Measurements from ENCODE around the gene C3orf33. TPM values are rescaled to one million over a fixed set of nuclear protein-coding genes. Genes with fewer than 3 reads are reported as not detected.
A peak's percentile ranks its signal among the peaks of the same experiment; 100 is the strongest.
"Not testable (repeated sequence)": the region's sequence is repeated elsewhere in the genome, so short reads cannot be mapped to it uniquely, and the experiment has no call there.

The C3orf33 gene
- 1 to 10 TPM; 2.3 to 4.2 (median 3.1) TPM for total RNA-seq

- Histone ChIP-seq H3K27ac (peak within 1 kb of the TSS; percentile 56 to 90 (median 86)), H3K4me3 (peak within 1 kb of the TSS; percentile 65 to 88), H3K36me3 (peaks cover 0 to 9% of the 10 kb centered on the region in 2 donors), H3K27me3 (no peaks in the 10 kb centered on the region), H3K9me3 (no peaks in the 10 kb centered on the region), H3K4me1 (peaks cover 0 to 16% (median 0%) of the 10 kb centered on the region in 3 donors)
- WGBS, 2 donors (ENCODE audit: low coverage in 1 of 2) = 0 to 1% methylated on average over 8 to 12 of the region's 61 CpGs
- no peak for TF ChIP-seq POLR2AphosphoS5 (IDR thresholded peaks at IDR 0.05)
- TF ChIP-seq EP300 (IDR thresholded peaks at IDR 0.05) = no peak
- peak; percentile 10 to 13 for TF ChIP-seq POLR2A (IDR thresholded peaks at IDR 0.05)
- TF ChIP-seq CTCF (IDR thresholded peaks at IDR 0.05) = peak; percentile 71 to 93 (median 80)
- peak; percentile 95 for ATAC-seq
These were observed at the start of gene C3orf33 for GRCh38 chr3:155805802-155806618. TSS of gene C3orf33 (minus strand) at chr3:155806278. CDS start at chr3:155806252, 26 bp downstream.

GRCh38 chr3:155854141-155854940 lies 48.3 kb upstream of the C3orf33 start, which contains the start of gene SLC33A1:
TSS of gene SLC33A1 (minus strand) at chr3:155854427. CDS start at chr3:155853997, 430 bp downstream.
- ATAC-seq = peak; percentile 97
- Histone ChIP-seq H3K4me3 (peak within 1 kb of the TSS; percentile 90 to 95), H3K9me3 (no peaks in the 10 kb centered on the region), H3K4me1 (peaks cover 9 to 52% (median 24%) of the 10 kb centered on the region in 3 donors), H3K36me3 (peaks cover 0 to 11% of the 10 kb centered on the region in 2 donors), H3K27ac (peak within 1 kb of the TSS; percentile 91 to 95 (median 93)), H3K27me3 (no peaks in the 10 kb centered on the region)
- TF ChIP-seq EP300 (IDR thresholded peaks at IDR 0.05) (no peak), POLR2A (IDR thresholded peaks at IDR 0.05) (peak; percentile 50 to 56), CTCF (IDR thresholded peaks at IDR 0.05) (no peak), POLR2AphosphoS5 (IDR thresholded peaks at IDR 0.05) (peak; percentile 84)
- 0 to 10% methylated on average over 3 of the region's 50 CpGs for WGBS, 2 donors (ENCODE audit: low coverage in 1 of 2)

GRCh38 chr3:155853214-155854140 lies 47.4 kb upstream of the C3orf33 start:
- Histone ChIP-seq H3K27ac (peak overlapping the region; percentile 89 to 95 (median 92)), H3K9me3 (no peaks in the 10 kb centered on the region), H3K4me3 (peak overlapping the region; percentile 90 to 95), H3K36me3 (peaks cover 0 to 18% of the 10 kb centered on the region in 2 donors), H3K4me1 (peaks cover 9 to 60% (median 24%) of the 10 kb centered on the region in 3 donors), H3K27me3 (no peaks in the 10 kb centered on the region)
- ATAC-seq = no peak
- TF ChIP-seq CTCF (IDR thresholded peaks at IDR 0.05) (peak in 2 of 4 experiments; percentile 27 to 34), POLR2AphosphoS5 (IDR thresholded peaks at IDR 0.05) (no peak), POLR2A (IDR thresholded peaks at IDR 0.05) (no peak)
- WGBS, 2 donors (ENCODE audit: low coverage in 1 of 2) = 0% methylated on average over 24 to 27 of the region's 45 CpGs

- H3K4me1 ChIP-seq = peaks cover 9 to 72% (median 24%) of the 10 kb centered on the region in 3 donors
- no peak overlapping the region for H3K27ac ChIP-seq
- TF ChIP-seq CTCF (IDR thresholded peaks at IDR 0.05) (no peak), POLR2AphosphoS5 (IDR thresholded peaks at IDR 0.05) (no peak), POLR2A (IDR thresholded peaks at IDR 0.05) (no peak), EP300 (IDR thresholded peaks at IDR 0.05) (no peak)
- ATAC-seq = no peak
- no peaks in the 10 kb centered on the region for H3K27me3 ChIP-seq
- H3K9me3 ChIP-seq = no peaks in the 10 kb centered on the region
- peak overlapping the region; percentile 90 to 95 for H3K4me3 ChIP-seq
- 25 to 42% methylated on average over 2 of the region's 2 CpGs for WGBS, 2 donors (ENCODE audit: low coverage in 1 of 2)
- H3K36me3 ChIP-seq = peaks cover 0 to 28% of the 10 kb centered on the region in 2 donors
These were observed 46.3 kb upstream of the C3orf33 start for GRCh38 chr3:155852341-155852740.

GRCh38 chr3:155849404-155849803 lies 43.3 kb upstream of the C3orf33 start:
- peaks cover 0 to 34% of the 10 kb centered on the region in 2 donors for H3K36me3 ChIP-seq
- not testable (repeated sequence) for ATAC-seq

More at GRCh38 chr3:155849404-155849803, 43.3 kb upstream of the C3orf33 start:
- 62 to 68% methylated on average over 2 to 3 of the region's 3 CpGs for WGBS, 2 donors (ENCODE audit: low coverage in 1 of 2)
- H3K27me3 ChIP-seq, H3K9me3 ChIP-seq, H3K27ac ChIP-seq, H3K4me3 ChIP-seq: not testable (repeated sequence)
- peaks cover 9 to 89% (median 24%) of the 10 kb centered on the region in 3 donors for H3K4me1 ChIP-seq

Measured in gastroesophageal sphincter (tissue), 4 donors.